GM23338 (cell line): ENCODE measurements around the gene CYP46A1. TPM values are rescaled to one million over a fixed set of nuclear protein-coding genes. Genes with fewer than 3 reads are reported as not detected.

ENCODE experiments used
- ATAC-seq: fragments of 200-7000 bp; cut with Tn5 transposase; 3 replicates; pipeline ENCODE4 v1.9.1; 2020
- DNase-seq: peaks from one replicate; pipeline ENCODE4 v3.0.0-alpha.2; 2015; ENCODE audit warnings: low spot score
- H2AFZ ChIP-seq: fragments of 200-600 bp; sonication (generic); 2 replicates; pipeline ENCODE4 v1.8.0; 2016; ENCODE audit warnings: antibody characterized with exemption, mild to moderate bottlenecking, moderate library complexity
- H3F3A ChIP-seq: fragments of 200-600 bp; sonication (generic); replicated peaks from 2 replicates; pipeline ENCODE4 v1.8.0; 2017; ENCODE audit warnings: antibody characterized with exemption, mixed run types, low read depth
- H3K27ac ChIP-seq: fragments of 200-600 bp; sonication (generic); 2 replicates; pipeline ENCODE4 v1.6.1; 2016; ENCODE audit warnings: low read depth
- H3K27me3 ChIP-seq: fragments of 200-600 bp; sonication (generic); 2 replicates; pipeline ENCODE4 v1.8.0; 2016; ENCODE audit warnings: mild to moderate bottlenecking, mixed run types, moderate library complexity; ENCODE audit not compliant: insufficient read depth
- H3K36me3 ChIP-seq: fragments of 200-600 bp; sonication (generic); 2 replicates; pipeline ENCODE4 v1.8.0; 2016; ENCODE audit warnings: mild to moderate bottlenecking; ENCODE audit not compliant: insufficient read depth
- H3K4me1 ChIP-seq: fragments of 200-600 bp; sonication (generic); 2 replicates; pipeline ENCODE4 v1.8.0; 2016; ENCODE audit warnings: mild to moderate bottlenecking, moderate library complexity; ENCODE audit not compliant: insufficient read depth
- H3K4me2 ChIP-seq: fragments of 200-600 bp; sonication (generic); 2 replicates; pipeline ENCODE4 v1.7.1; 2017; ENCODE audit warnings: mixed run types
- H3K4me3 ChIP-seq: fragments of 200-600 bp; sonication (generic); 2 replicates; pipeline ENCODE4 v1.6.1; 2016; ENCODE audit warnings: mixed run types
- H3K79me2 ChIP-seq: fragments of 200-600 bp; sonication (generic); replicated peaks from 2 replicates; pipeline ENCODE4 v1.8.0; 2017; ENCODE audit warnings: mild to moderate bottlenecking; ENCODE audit not compliant: insufficient read depth
- H3K9me2 ChIP-seq: fragments of 200-600 bp; sonication (generic); 2 replicates; pipeline ENCODE4 v1.8.0; 2017; ENCODE audit not compliant: insufficient read depth
- H4K20me1 ChIP-seq: fragments of 200-600 bp; sonication (generic); replicated peaks from 2 replicates; pipeline ENCODE4 v1.8.0; 2017; ENCODE audit warnings: mild to moderate bottlenecking; ENCODE audit not compliant: insufficient read depth
- H3K27ac Mint-ChIP-seq: 2 replicates; pipeline ENCODE4 v1.8.0; 2020; ENCODE audit warnings: inconsistent platforms, mild to moderate bottlenecking, moderate library complexity, mixed read lengths
- H3K27me3 Mint-ChIP-seq: 3 replicates; pipeline ENCODE4 v1.8.0; 2022; ENCODE audit warnings: low read depth, mild to moderate bottlenecking, moderate library complexity, mixed read lengths, inconsistent platforms; ENCODE audit not compliant: insufficient read depth, poor library complexity
- H3K36me3 Mint-ChIP-seq: 3 replicates; pipeline ENCODE4 v1.8.0; 2021; ENCODE audit warnings: low read depth, mild to moderate bottlenecking, inconsistent platforms, moderate library complexity, mixed read lengths
- H3K4me1 Mint-ChIP-seq: 3 replicates; pipeline ENCODE4 v1.8.0; 2020; ENCODE audit warnings: mild to moderate bottlenecking, inconsistent platforms, mixed read lengths
- H3K4me3 Mint-ChIP-seq: 3 replicates; pipeline ENCODE4 v1.8.0; 2021; ENCODE audit warnings: moderate library complexity, mild to moderate bottlenecking, inconsistent platforms, mixed read lengths
- H3K9me3 Mint-ChIP-seq: 3 replicates; pipeline ENCODE4 v1.8.0; 2020; ENCODE audit warnings: moderate library complexity, mild to moderate bottlenecking, inconsistent platforms, mixed read lengths
- ETS1 ChIP-seq: IDR thresholded peaks from 2 replicates; pipeline ENCODE4 v1.6.1; 2016; ENCODE audit warnings: antibody characterized with exemption
- REST ChIP-seq: IDR thresholded peaks from one replicate; pipeline ENCODE4 v1.6.1; 2018; ENCODE audit warnings: antibody characterized with exemption; ENCODE audit not compliant: unreplicated experiment
- STAT1 ChIP-seq: IDR thresholded peaks from one replicate; pipeline ENCODE4 v1.6.1; 2016; ENCODE audit warnings: antibody characterized with exemption; ENCODE audit not compliant: unreplicated experiment
- ZNF114 ChIP-seq: fragments of 250-450 bp; sonication (Bioruptor Pico); IDR thresholded peaks from 2 replicates; pipeline ENCODE4 v1.5.0; 2020; ENCODE audit warnings: mild to moderate bottlenecking, moderate library complexity
- ZNF331 ChIP-seq: fragments of 250-450 bp; sonication (Bioruptor Pico); IDR thresholded peaks from 2 replicates; pipeline ENCODE4 v1.5.0; 2020; ENCODE audit warnings: low read depth, mild to moderate bottlenecking, moderate library complexity
- polyA plus RNA-seq: library from polyadenylated mRNA; unstranded; fragments of >200 nt; fragmentation: Nextera tagmentation; extraction: Ambion mirVana; gene quantifications from 2 replicates; pipeline ENCODE4 v1.2.1, GENCODE V29; 2016
- total RNA-seq: library from RNA; depleted of rRNA; stranded (reverse); fragments of >200 nt; shearing (Covaris generic); gene quantifications from 2 replicates; pipeline ENCODE4 v1.2.3, GENCODE V29; 2014

The CYP46A1 gene
- total and polyA plus RNA-seq, 2 experiments from 2014 or later: 0.59 to 0.66 TPM

- H3K9me2 ChIP-seq: no peaks in the 10 kb centered on the region
- ATAC-seq (peak; percentile 14; the same call in 1 of the 3 replicates), DNase-seq (peak; percentile 37)
- H3K27ac ChIP-seq: no peak overlapping the region
- H4K20me1 ChIP-seq: no peaks in the 10 kb centered on the region
- H3K27me3 ChIP-seq: peaks cover 23% of the 10 kb centered on the region
- Mint-ChIP-seq H3K27me3 (peaks cover 23% of the 10 kb centered on the region), H3K27ac (no peak overlapping the region), H3K36me3 (no peaks in the 10 kb centered on the region), H3K9me3 (no peaks in the 10 kb centered on the region), H3K4me3 (no peak overlapping the region), H3K4me1 (peaks cover 2% of the 10 kb centered on the region; the same call in 1 of the 3 replicates)
- H3K36me3 ChIP-seq: no peaks in the 10 kb centered on the region
- H3K79me2 ChIP-seq: no peaks in the 10 kb centered on the region
- no peak overlapping the region for H2AFZ ChIP-seq
- no peak overlapping the region for H3K4me3 ChIP-seq
- no peak overlapping the region for H3K4me2 ChIP-seq
- TF ChIP-seq ZNF331 (CRISPR knock-in tag) (no peak), ZNF114 (no peak), STAT1 (no peak), ETS1 (no peak), REST (no peak)
- H3K4me1 ChIP-seq: 0 out of 2 replicates have a peak, but pooled peaks cover 4% of the 10 kb centered on the region
- peaks cover 9% of the 10 kb centered on the region; the same call in 1 of the 2 replicates for H3F3A ChIP-seq
Observed at GRCh38 chr14:99654235-99654985, 29.7 kb upstream of the CYP46A1 start.

GRCh38 chr14:99655521-99655920, 28.6 kb upstream of the CYP46A1 start:
- peaks cover 8% of the 10 kb centered on the region for H3K4me1 ChIP-seq
- H3F3A ChIP-seq: peaks cover 9% of the 10 kb centered on the region; the same call in 1 of the 2 replicates
- Mint-ChIP-seq H3K27ac (no peak overlapping the region), H3K9me3 (no peaks in the 10 kb centered on the region), H3K36me3 (no peaks in the 10 kb centered on the region), H3K27me3 (peaks cover 30% of the 10 kb centered on the region), H3K4me1 (peaks cover 8% of the 10 kb centered on the region), H3K4me3 (no peak overlapping the region)
- no peaks in the 10 kb centered on the region for H3K36me3 ChIP-seq
- H3K9me2 ChIP-seq: no peaks in the 10 kb centered on the region
- H2AFZ ChIP-seq: no peak overlapping the region
- no peak for TF ChIP-seq STAT1
- H3K27ac ChIP-seq: no peak overlapping the region
- H3K4me2 ChIP-seq: no peak overlapping the region
- H3K79me2 ChIP-seq: no peaks in the 10 kb centered on the region
- no peaks in the 10 kb centered on the region for H4K20me1 ChIP-seq
- H3K4me3 ChIP-seq: no peak overlapping the region
- no peak for ATAC-seq
- peaks cover 32% of the 10 kb centered on the region for H3K27me3 ChIP-seq
- DNase-seq: no peak
